Activated naive CD8-positive, alpha-beta T cell treated with anti-CD3 and anti-CD28 coated beads, Interleukin-2, amount 50 U/mL, for 16 hours (primary cell): ENCODE data around the gene DSCAML1.

ENCODE experiments used
- DNase-seq: peaks from one replicate; pipeline ENCODE4 v3.0.0-alpha.2; 2020; ENCODE audit warnings: low read depth, low spot score

DSCAML1 gene

GRCh38 chr11:117444711-117445658, 352.0 kb downstream of the DSCAML1 start:
- no peak for DNase-seq

DNA sequence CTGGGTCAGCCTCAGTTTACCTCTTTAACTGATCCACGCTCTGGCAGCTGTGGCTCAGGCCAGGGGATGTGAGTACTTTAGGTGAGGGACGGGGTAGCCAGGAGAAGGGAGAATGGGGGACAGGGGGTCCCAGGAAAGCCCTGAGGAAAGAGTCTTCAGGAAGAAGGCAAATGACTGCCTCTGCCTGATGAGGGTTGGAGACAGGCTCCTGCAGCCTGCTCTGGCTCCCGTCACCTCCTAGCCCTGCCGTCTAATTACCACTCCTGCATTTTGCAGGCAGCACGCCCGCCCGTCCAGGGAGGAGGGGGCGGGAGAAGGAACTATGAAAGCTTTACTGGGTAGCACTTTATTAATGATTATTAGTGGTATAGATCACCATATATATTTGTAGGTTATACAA, 352.8 kb downstream of the DSCAML1 start:
- no peak for DNase-seq

DNA sequence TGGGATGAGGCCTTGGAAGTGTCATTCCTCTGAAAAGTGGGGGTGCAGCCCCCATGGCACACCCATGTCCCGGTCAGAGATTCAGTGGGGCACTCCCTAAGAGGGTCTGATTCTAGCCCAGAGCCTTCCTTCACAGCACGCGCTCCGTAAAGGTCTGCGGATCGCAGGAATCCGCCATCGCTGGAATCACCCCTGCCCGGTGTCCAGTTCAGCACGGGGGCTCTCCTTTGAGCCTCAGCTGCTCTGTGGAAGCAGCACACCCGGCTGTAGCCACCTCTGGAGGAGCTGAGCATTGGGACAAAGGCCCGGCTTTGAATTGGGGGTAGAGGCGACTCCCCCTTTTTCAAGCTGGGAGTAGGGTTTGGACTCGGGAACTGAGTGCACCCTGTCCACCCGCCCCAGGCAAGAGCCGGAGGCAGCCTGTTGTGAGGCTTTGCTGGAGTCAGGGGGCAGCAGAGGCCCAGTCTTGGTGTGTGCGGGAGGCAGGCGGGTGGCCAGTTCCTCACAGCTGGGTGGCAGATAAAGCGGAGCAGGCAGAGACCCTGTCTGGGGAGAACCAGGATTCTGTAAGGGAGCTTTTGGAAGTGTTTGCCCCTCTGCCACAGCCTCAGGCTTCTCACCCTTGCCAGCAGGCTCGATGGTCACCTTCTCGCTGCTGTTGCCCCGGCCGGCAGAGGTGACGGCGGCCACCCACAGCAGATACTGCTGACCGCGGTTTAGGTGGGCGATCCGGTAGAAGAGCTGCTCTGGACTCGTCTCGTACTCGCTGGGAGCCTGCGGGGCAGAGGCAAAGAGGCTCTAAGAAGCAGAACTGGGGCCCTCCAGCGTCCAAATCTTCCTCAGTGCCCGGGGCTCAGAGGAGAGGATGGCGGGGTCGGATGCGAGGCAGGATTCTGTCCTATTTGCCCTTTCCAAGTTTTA, 353.5 kb downstream of the DSCAML1 start:
- DNase-seq, result no peak

- DNase-seq, result no peak
Measured at GRCh38 chr11:117442869-117443239, 354.2 kb downstream of the DSCAML1 start.

DNA sequence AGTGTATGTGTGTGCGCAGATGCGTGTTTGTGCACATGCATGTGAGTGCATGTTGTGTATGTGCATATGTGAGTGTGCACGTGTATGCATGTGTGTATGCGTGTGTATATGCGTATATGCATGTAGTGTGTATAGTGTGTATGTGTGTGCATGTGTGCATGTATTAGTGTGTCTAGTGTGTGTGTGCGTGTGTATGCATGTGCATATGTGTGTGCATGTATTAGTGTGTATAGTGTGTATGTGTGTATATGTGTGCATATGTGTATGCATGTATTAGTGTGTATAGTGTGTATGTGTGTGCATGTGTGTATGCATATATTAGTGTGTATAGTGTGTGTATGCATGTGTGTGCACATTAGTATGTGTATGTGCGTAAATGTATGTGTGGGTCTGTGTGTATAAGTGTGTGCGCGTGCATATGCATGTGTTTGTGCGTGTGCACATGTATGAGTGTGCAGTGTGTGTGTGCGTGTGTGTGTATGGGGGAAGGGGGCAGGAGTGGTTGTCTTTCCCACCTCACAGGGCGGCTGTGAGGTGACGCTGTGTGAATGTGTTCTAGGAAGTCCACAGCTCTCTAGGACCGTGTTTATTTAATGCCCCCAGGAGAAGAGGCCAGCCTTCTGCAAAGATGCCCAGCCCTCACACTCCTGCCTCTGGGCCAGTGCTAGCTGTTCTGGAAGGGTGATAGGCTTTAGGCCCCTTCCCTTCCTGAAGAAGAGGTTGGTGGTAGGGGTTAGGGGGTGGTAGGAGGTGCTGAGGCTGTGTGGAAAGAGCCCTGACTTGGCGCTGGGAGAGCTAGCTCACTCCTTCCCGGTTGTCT, 354.8 kb downstream of the DSCAML1 start:
- DNase-seq, result no peak

DNA sequence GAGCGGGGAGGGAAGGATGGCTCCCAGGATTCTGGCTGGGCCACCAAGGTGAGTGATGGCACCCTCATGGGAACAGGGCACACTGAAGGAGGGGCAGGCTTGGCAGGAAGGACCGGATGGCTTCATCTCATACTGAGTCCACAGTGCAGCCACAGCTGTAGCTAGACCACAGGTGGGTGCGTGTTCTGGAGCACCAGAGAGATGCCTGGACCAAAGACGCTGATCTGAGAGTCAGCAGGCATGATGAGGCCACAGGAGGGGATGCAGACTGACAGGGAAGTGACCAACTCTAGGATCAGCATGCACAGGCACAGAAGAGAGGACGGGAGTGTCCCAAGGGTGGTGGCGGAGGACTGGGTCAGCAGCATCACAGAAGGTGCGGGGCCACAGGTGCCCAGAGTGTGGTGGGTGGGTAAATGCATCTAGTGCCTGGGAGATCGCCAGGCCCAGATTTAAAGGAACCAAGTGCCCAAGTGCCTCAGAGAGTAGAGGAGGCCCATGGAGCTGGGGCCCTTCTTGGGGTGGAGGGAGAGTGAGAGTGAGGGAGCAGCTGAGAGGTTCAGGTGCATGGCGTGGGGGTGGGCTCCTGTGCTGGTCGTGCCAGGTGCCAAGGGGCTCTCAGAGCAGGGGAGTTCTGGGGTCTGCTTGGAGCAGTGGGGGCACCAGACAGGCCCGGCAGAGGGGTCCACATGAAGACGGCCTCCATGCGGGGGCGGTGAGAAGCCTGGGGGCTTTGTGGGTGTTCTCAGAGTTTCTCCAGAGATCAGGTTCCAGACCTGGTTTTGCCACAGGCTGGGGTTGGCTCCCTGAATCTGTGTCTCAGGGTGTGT, 355.7 kb downstream of the DSCAML1 start:
- DNase-seq, result no peak

DNA sequence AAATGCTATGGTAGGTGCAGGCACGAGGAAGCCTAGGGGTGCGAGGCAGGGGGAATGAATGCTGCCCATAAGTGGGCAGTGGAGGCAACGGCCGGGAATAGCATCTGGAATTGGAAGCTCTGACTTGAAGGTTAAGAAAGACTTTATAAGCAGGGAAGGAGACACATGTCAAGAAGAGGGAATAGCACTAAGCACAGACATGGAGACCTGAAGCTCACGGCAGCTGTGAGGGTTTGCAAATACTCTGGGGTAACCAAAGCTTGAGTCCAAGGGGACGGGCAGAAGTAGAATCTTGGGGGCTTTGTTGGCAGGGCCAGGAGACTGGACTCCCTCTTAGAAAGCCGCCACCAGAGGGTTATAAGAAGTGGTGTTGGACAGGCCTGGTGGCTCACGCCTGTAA, 356.8 kb downstream of the DSCAML1 start:
- DNase-seq, result no peak

DNA sequence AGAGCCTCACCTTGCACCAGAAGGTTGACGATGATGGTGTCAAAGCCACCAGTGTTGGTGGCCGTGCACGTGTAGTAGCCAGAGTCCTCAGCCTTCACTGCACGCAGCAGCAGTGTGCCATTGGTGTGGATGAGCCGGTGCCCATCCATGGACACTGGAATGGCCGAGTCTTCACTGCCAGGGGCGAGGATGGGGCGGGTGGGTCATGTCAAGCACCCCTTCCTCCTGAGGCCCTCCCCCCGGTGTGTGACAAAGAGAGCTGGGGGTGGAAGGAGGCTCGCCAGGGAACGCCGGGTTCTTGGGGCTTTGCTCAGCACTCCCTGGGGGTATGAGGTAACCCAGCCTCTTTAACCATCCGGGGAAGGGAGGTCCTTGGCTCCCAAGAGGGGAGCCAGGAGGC, 357.8 kb downstream of the DSCAML1 start:
- no peak for DNase-seq

DNA sequence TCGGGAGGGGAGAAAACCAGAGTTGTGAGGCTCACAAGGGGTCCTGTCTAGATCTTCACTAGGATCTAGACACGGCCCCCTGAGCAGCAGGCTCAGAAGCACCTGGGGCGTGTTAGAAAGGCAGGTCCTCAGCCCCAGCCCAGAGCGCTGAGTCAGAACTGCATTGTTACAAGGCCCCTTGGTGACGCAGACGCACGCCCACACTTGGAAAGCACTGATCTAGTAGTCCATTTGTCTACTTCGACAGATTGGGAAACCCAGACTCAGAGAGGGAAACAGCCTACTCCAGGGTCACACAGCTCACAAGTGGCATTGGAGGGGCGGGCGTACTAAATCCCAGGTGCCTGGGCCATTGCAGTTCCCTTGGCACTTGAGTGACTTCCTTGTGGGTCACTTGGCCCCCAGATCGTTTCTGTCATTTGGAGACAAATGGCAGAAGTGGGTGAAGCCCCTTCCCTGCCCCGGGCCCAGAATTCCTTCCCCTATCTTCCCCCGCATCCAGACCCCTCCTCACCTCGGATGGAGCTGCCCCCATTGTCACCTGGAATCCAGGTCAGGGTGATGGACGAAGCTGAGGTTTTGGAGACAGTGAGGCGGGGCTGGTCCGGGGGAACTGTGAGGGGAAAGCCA, 358.5 kb downstream of the DSCAML1 start:
- DNase-seq, result no peak

DNA sequence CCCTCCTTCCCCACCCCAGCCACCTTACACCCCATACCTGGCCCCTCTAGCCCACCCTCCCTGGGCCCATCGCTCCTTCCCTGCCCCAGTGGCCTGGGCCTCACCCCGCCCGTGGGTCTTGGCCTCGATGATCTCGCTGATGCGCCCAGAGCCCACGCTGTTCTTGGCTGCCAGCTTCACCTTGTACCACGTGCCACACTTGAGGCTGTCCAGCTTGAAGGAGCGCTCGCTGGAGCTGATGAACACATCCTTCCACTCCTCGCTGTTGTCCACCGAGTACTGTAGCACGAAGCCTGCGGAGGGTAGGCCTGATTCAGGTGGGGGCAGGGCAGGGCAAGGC, 359.3 kb downstream of the DSCAML1 start:
- DNase-seq, result no peak

DNA sequence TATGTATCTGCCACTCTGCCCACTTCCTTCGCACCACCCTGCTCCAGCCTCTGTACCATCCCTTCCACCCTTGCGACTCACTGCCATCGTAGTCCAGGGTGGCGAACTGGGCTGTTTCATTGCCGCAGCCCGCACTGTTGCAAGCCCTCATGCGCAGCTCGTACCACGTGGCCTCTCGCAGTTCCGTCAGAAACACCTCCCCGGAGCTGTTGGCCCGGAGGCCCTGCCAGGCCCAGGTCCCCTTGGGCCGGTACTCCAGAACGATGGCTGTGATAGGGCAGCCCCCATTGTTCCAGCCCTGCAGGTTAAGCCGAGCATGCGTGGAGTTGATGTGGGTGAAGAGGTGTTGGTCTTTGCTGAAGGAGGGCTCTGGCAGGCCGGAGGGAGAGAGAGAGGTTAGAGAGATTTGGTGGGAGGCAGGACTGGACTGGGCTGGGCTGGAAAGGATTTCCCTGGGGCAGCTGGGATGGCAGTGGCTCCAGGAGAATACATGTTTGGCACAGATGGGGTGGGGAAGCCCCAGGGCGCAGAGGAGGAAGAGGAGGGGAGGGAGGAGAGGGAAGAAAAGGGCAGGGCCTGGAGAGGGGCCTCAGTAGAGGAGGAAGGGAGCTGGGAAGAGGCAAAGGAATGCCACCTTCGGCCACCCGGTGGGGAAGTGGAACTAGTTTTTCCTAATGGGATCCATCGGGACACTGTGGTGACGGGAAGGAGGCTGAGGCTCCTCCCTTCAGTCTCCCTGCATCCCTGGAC, 359.8 kb downstream of the DSCAML1 start:
- DNase-seq, result no peak

DNA sequence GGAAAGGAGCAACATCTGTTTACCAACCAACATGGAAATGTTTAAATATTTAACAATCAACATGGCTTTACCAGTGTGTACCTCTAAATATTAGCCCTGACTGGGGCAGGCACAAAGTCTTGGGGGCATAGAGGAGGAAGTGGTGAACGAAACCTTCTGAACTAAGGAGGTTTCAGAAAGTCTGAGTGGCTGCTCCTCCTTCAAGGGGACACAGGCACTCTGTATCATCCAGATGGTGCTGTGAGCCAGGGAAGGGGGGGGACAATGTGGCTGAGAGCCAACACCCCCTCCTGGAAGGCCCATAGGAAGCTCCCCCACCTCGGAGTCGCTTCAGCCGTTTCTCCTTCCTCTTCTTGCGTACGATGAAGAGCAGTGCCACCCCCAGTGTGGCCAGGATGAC, 361.7 kb downstream of the DSCAML1 start:
- no peak for DNase-seq

DNA sequence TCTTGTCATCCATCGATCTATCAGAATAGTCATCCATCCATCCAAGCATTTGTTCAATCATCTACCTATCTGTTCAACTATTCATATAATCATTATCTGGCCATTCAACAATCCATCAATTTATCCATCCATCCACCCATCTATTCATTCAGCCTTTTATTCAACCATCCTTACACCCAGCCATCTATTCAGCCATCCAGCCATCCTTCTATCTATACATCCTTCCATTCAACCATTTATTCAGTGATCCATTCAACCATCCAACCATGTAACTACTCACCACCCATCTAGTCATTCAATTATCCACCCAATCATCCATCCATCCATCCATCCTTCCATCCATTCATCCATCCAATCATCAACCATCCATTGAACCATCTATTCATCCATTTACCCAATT, 362.5 kb downstream of the DSCAML1 start:
- DNase-seq, result no peak

- DNase-seq, result no peak
Measured at GRCh38 chr11:117433717-117434116, 363.3 kb downstream of the DSCAML1 start.

GRCh38 chr11:117431436-117431835, 365.6 kb downstream of the DSCAML1 start:
- DNase-seq, result no peak

DNA sequence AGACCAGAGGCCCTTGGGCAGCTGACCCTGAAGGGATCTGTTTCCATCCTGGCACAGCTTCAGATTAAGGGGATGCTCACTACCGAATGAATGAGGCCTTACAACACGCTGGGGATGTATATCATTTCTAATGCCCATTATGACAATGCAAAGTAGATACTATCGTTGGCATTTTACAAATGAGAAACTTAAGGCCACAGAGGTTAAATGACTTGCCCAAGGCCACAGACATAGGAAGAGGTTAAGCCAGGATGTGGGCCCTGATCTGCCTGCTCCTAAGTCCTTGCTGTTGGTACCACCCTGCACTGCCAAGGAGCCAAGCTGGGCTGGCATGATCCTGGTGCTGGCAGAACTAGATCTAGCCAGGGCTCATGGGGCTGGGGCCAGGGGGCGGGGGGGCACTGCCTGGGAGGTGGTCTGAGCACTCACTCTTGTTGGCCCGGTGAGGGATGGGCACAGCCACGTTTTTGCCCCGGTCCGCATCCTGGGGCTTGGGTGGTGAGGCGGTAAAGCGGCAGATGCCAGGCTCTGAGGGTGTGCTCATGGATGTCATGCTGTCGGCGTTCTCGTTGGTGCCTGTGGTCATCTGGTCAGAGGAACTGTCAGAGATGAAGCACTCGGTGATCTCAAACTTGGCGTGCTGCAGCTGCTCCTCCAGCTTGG, 366.6 kb downstream of the DSCAML1 start:
- DNase-seq, result no peak

GRCh38 chr11:117428856-117429229, 368.2 kb downstream of the DSCAML1 start:
- DNase-seq, result no peak

GRCh38 chr11:117428186-117428855, 368.7 kb downstream of the DSCAML1 start:
- DNase-seq, result no peak
